Activated CD4-positive, alpha-beta T cell treated with anti-CD3 and anti-CD28 coated beads, Interleukin-10, Interleukin-2, amounts not matched to agents 100 ng/mL and 50 ng/mL, durations not matched to agents 16 hours and 8 hours (primary cell): ENCODE data around the gene SNX4.
"Not testable (repeated sequence)": the region's sequence is repeated elsewhere in the genome, so short reads cannot be mapped to it uniquely, and the experiment has no call there.

ENCODE experiments used
- DNase-seq: peaks from one replicate; pipeline ENCODE4 v3.0.0-alpha.2; 2020

Gene SNX4

GRCh38 chr3:125519678-125520562 lies at the start of gene SNX4:
SNX4 (minus strand) TSS chr3:125520202; CDS start chr3:125520172, 30 bp downstream.
- peak; percentile 94 for DNase-seq

GRCh38 chr3:125556314-125556713 lies 36.3 kb upstream of the SNX4 start:
- no peak for DNase-seq

DNA sequence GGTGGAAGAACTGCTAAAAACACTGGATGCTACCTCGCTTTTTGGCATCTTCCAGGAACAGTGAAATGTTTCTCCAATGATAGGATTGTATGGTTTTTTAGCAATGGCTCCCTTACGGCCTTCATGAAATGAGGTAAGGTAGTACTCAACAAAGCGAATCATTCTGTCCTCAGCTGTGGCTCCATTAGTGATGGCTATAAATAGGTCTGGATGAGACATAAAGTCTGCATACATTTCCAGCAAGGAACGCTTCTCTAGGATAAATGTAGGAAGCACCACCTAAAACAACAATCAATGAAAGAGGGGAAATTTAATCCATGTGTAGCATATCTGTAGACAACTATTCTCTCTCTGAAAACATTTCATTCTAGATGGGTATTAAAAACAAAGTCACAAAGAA lies 32.4 kb upstream of the SNX4 start:
- DNase-seq = no peak

DNA sequence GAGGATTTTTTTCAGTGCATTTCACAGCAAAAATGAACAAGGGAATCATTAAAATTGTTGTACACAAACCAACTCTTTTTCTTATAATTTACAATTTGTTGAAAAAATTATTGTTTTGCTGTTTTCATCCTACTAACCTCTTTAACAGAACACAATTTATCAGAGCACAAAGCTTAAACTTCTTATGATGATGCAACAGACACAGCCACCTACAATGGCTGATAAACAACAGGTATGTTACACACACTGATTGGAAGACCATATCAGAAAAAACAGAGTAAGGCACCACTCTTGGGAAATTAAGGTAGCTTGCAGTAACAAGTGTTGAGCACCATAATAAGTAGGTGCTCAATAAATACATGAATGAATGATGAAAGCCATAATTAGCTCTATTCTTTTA lies 8.9 kb upstream of the SNX4 start:
- DNase-seq = no peak

DNA sequence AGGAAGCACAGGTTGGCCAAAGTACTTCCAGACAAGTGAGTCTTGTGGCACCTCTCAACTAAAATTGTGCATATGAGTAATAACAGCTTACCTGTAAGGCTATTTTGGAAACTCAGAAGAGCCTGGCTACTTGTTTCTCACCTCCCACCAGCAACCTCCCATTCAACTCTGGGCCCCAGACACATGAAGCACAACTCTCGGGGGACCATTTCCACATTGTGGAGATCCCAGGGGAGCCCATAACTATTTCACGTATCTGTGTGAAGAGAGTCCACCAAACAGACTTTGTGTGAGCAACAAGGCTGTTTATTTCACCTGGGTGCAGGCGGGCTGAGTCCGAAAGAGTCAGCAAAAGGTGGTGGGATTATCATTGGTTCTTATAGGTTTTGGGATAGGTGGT lies 5.2 kb upstream of the SNX4 start:
- no peak for DNase-seq

GRCh38 chr3:125520563-125520919 lies 539 bp upstream of the SNX4 start:
- not testable (repeated sequence) for DNase-seq

GRCh38 chr3:125515421-125515820 lies 4.6 kb downstream of the SNX4 start:
- DNase-seq = no peak

DNA sequence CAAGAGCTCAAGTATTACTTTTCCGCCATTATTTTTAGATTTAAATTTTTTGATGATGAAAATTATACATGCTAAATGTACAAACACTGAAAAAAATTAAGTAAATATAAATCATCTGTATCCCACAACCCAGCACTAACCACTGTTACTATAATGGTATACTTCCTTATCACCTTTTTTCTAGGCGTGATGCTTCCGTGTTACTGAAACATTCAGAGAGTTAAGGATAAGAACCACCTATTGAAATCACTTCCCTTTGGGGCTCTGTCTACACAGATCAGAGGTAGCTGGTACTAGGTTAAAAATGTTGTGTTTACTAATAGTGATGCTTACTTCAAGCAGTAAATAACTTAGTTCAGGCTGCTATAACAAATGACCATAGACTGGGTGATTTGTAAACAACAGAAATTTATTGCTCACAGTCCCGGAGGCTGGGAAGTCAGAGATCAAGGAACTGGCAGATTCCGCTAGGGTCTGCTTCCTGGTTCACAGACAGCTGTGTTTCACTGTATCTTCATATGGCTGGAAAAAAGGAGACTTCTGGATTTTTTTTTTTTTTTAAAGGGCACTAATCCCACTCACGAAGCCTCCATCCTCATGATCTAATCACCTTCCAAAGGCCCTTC lies 6.4 kb downstream of the SNX4 start:
- no peak for DNase-seq

DNA sequence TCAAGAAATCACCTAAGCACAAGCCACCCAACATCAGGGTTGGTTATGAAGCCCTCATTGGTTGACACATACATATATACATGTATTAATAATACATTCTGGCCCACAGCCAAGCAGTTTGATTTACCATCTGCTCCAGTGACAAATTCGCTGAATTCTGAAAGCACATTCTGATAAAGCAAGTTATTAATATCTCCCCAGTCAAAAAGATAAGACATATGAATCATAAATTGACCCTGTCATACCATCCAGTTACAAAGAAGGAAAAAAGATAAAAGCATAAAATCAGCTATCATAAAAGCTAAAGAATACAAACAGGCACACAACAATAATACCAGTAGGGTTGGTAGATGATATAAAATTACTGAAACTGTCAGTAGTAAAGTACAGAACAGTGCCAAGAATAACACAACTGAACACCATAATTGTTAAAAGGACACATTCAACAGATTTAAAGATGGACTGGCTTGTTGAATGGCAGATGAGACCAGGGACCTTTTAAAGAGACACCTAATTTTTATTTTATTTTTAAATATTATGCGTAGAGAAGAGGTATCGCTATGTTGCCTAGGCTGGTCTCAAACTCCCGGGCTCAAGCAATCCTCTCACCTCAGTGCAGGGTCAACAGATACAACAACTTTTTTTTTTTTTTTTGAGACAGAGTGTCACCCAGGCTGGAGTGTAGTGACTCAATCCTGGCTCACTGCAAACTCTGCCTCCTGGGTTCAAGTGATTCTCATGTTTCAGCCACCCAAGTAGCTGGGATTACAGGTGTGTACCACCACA lies 7.7 kb downstream of the SNX4 start:
- DNase-seq = peak; percentile 76

GRCh38 chr3:125511420-125512118 lies 8.4 kb downstream of the SNX4 start:
- DNase-seq = no peak

DNA sequence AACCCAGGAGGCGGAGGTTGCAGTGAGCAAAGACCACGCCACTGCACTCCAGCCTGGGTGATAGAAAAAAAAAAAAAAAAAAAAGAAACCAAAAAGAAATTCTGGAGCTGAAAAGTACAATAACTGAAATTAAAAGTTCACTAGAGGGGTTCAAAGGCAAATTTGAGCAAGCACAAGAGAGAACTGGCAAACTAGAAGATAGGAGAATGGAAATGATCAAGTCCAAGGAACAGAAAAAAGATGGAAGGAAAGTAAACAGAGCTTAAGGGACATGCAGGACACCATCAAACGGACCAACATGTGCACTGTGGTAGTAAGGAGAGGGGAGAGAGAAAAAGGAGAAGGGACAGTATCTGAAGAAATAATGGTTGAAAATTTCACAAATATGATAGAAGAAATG lies 12.9 kb downstream of the SNX4 start:
- DNase-seq = no peak

DNA sequence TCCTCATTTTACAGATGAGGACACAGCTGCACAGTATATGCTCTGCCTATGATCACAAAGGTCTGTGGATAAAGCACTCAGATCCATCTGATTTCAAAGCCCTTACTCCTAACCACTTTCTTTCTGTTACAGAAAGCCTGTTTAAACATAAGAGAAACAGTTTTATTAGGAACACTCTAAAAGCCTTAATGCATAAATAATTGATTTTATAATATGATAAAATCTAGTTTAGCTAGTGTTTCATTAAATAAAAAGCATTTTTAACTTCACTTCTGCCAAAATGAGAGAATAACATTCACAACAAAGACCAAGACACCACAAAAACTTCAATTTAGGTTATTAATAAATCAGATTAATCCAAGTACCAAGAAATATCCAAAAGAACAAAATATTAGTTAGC lies 21.4 kb downstream of the SNX4 start:
- DNase-seq = no peak

DNA sequence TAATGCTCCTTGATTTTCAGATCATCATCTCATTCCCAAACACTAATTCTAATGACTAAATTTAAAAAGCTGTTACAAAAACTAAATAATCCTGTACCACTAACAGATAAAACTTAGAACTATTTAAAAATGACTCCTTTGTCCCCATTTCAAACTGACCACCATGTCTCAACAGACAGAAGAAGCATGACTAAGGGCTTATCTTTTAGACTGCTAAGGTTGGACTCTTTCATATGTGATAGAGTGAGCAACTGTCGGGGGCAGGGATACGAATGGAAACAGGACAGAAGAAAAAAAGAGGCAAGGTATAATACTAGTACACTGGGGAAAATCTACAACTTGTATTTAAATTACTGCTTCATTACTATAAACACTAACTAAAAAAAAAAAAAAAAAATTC lies 23.3 kb downstream of the SNX4 start:
- no peak for DNase-seq

GRCh38 chr3:125482406-125482805 lies 37.6 kb downstream of the SNX4 start:
- no peak for DNase-seq

DNA sequence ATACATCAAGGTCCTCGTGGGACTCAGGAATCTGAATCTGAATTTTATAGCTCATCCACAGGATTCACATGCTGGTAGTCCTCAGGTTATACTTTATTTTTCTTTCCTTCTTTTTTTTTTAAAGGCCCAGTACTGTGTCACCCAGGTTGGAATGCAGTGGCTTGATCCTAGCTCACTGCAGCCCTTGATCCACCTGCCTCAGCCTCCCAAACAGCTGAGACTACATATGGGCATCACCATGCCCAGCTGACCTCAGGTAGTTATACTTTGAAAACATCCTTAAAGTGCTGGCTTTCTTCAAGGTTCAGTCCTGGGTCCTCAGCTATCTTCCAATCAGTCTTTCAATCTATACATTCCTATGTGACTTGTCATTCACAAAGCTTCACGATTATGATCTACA lies 38.2 kb downstream of the SNX4 start:
- DNase-seq = no peak

- DNase-seq = not testable (repeated sequence)
Observed at GRCh38 chr3:125481375-125481759, 38.6 kb downstream of the SNX4 start.

GRCh38 chr3:125480656-125481374 lies 39.2 kb downstream of the SNX4 start:
- no peak for DNase-seq

- DNase-seq = no peak
Observed at GRCh38 chr3:125479091-125479490, 40.9 kb downstream of the SNX4 start.

DNA sequence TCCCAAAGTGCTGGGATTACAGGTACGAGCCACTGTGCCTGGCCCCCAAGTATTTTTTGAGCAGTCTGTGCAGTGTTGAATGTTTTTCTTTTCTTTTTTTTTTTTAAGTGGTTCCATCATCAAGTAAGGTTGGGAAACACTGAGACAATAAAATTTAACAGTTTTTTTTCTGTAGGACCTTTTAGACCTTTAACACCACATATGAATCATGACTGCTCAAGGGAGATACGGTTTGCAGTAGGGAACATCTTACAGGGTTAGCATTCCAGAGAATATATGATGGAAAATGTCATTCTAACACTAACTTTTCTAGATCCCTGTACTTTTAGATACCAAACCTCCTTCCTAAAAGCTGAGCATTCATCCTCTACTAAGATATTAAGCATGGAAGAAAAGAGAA lies 41.7 kb downstream of the SNX4 start:
- no peak for DNase-seq

DNA sequence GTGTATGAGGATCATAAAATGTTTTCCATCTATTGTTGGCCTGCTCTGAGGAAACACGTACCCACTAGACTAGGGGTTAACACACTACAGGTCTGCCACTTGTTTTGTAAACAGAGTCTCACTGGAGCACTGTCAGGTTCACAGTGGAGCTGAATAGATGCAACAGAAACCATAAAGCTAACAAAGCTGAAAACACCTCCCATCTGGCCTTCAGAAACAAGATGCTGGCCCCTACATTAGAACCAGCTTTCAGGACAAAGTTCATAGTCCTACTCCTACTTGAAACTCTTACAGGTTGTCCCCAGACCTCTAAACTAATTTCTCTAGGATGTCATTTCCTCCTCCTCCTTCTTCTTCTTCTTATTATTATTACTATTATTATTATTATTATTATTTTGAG lies 42.3 kb downstream of the SNX4 start:
- DNase-seq = no peak

DNA sequence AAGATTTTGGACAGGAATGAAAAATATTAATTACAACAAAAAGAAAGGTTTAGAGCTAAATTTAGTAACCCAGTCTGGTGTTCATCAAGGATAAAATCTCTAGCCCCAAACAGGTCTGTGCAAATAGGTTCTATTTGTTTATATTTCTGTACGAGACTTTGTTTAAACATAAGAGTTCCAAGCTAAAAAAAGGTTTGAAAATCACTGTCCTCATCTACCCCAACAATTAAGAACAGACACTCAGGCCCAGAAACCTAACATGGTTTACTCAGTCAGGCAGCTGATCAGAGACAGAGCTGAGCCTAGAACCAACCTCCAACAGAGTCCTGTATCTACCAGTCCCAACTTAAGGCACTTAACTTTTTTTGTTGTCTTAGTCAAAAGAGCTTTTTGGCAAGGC lies 49.3 kb downstream of the SNX4 start:
- no peak for DNase-seq

DNA sequence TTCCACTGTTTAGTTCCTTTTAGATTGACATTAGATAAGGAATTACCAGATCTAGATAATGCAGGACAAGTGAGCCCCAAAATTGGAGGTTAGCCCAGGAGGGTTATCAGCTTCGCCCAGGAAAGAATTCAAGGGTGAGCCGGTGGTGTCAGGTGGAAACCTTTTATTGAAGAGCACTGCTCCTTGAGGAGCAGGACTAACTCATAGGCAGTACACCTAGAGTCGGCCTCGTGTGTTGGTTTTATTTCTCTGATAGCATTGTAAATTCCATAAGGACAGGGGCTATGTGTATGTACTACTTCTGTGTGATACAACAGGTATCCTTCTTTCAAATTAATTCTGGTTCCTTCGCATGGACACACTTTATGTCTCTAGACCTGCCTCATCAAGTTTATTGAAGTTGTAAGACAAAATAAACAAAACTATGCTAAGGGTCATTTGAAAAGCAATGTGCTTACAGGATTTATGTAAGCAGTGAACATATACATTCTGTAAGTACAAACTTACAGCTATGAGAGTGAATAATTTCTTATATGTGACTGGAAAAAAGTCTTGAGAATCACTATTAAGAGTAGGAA lies 57.2 kb downstream of the SNX4 start:
- DNase-seq = no peak
